GM23338 (cell line): ENCODE measurements around the gene ZNF524. TPM values are rescaled to one million over a fixed set of nuclear protein-coding genes. Genes with fewer than 3 reads are reported as not detected.
A peak's percentile ranks its signal among the peaks of the same experiment; 100 is the strongest.

Experiments used
- ATAC-seq: fragments of 200-7000 bp; cut with Tn5 transposase; 3 replicates; pipeline ENCODE4 v1.9.1; 2020
- DNase-seq: peaks from one replicate; pipeline ENCODE4 v3.0.0-alpha.2; 2015; ENCODE audit warnings: low spot score
- H2AFZ ChIP-seq: fragments of 200-600 bp; sonication (generic); 2 replicates; pipeline ENCODE4 v1.8.0; 2016; ENCODE audit warnings: antibody characterized with exemption, mild to moderate bottlenecking, moderate library complexity
- H3F3A ChIP-seq: fragments of 200-600 bp; sonication (generic); replicated peaks from 2 replicates; pipeline ENCODE4 v1.8.0; 2017; ENCODE audit warnings: antibody characterized with exemption, mixed run types, low read depth
- H3K27ac ChIP-seq: fragments of 200-600 bp; sonication (generic); 2 replicates; pipeline ENCODE4 v1.6.1; 2016; ENCODE audit warnings: low read depth
- H3K27me3 ChIP-seq: fragments of 200-600 bp; sonication (generic); 2 replicates; pipeline ENCODE4 v1.8.0; 2016; ENCODE audit warnings: mild to moderate bottlenecking, mixed run types, moderate library complexity; ENCODE audit not compliant: insufficient read depth
- H3K36me3 ChIP-seq: fragments of 200-600 bp; sonication (generic); 2 replicates; pipeline ENCODE4 v1.8.0; 2016; ENCODE audit warnings: mild to moderate bottlenecking; ENCODE audit not compliant: insufficient read depth
- H3K4me1 ChIP-seq: fragments of 200-600 bp; sonication (generic); 2 replicates; pipeline ENCODE4 v1.8.0; 2016; ENCODE audit warnings: mild to moderate bottlenecking, moderate library complexity; ENCODE audit not compliant: insufficient read depth
- H3K4me2 ChIP-seq: fragments of 200-600 bp; sonication (generic); 2 replicates; pipeline ENCODE4 v1.7.1; 2017; ENCODE audit warnings: mixed run types
- H3K4me3 ChIP-seq: fragments of 200-600 bp; sonication (generic); 2 replicates; pipeline ENCODE4 v1.6.1; 2016; ENCODE audit warnings: mixed run types
- H3K79me2 ChIP-seq: fragments of 200-600 bp; sonication (generic); replicated peaks from 2 replicates; pipeline ENCODE4 v1.8.0; 2017; ENCODE audit warnings: mild to moderate bottlenecking; ENCODE audit not compliant: insufficient read depth
- H3K9me2 ChIP-seq: fragments of 200-600 bp; sonication (generic); 2 replicates; pipeline ENCODE4 v1.8.0; 2017; ENCODE audit not compliant: insufficient read depth
- H4K20me1 ChIP-seq: fragments of 200-600 bp; sonication (generic); replicated peaks from 2 replicates; pipeline ENCODE4 v1.8.0; 2017; ENCODE audit warnings: mild to moderate bottlenecking; ENCODE audit not compliant: insufficient read depth
- H3K27ac Mint-ChIP-seq: 2 replicates; pipeline ENCODE4 v1.8.0; 2020; ENCODE audit warnings: inconsistent platforms, mild to moderate bottlenecking, moderate library complexity, mixed read lengths
- H3K27me3 Mint-ChIP-seq: 3 replicates; pipeline ENCODE4 v1.8.0; 2022; ENCODE audit warnings: low read depth, mild to moderate bottlenecking, moderate library complexity, mixed read lengths, inconsistent platforms; ENCODE audit not compliant: insufficient read depth, poor library complexity
- H3K36me3 Mint-ChIP-seq: 3 replicates; pipeline ENCODE4 v1.8.0; 2021; ENCODE audit warnings: low read depth, mild to moderate bottlenecking, inconsistent platforms, moderate library complexity, mixed read lengths
- H3K4me1 Mint-ChIP-seq: 3 replicates; pipeline ENCODE4 v1.8.0; 2020; ENCODE audit warnings: mild to moderate bottlenecking, inconsistent platforms, mixed read lengths
- H3K4me3 Mint-ChIP-seq: 3 replicates; pipeline ENCODE4 v1.8.0; 2021; ENCODE audit warnings: moderate library complexity, mild to moderate bottlenecking, inconsistent platforms, mixed read lengths
- H3K9me3 Mint-ChIP-seq: 3 replicates; pipeline ENCODE4 v1.8.0; 2020; ENCODE audit warnings: moderate library complexity, mild to moderate bottlenecking, inconsistent platforms, mixed read lengths
- ETS1 ChIP-seq: IDR thresholded peaks from 2 replicates; pipeline ENCODE4 v1.6.1; 2016; ENCODE audit warnings: antibody characterized with exemption
- EZH2 ChIP-seq: fragments of 200-600 bp; sonication (generic); IDR thresholded peaks from one replicate; pipeline ENCODE4 v1.8.0; 2017; ENCODE audit warnings: antibody characterized with exemption, mild to moderate bottlenecking, low read depth; ENCODE audit not compliant: unreplicated experiment
- JUNB ChIP-seq: IDR thresholded peaks from one replicate; pipeline ENCODE4 v1.6.1; 2016; ENCODE audit warnings: antibody characterized with exemption; ENCODE audit not compliant: unreplicated experiment
- POLR2AphosphoS5 ChIP-seq: IDR thresholded peaks from 2 replicates; pipeline ENCODE4 v1.6.1; 2016; ENCODE audit warnings: antibody characterized with exemption, low read depth
- STAT1 ChIP-seq: IDR thresholded peaks from one replicate; pipeline ENCODE4 v1.6.1; 2016; ENCODE audit warnings: antibody characterized with exemption; ENCODE audit not compliant: unreplicated experiment
- ZNF331 ChIP-seq: fragments of 250-450 bp; sonication (Bioruptor Pico); IDR thresholded peaks from 2 replicates; pipeline ENCODE4 v1.5.0; 2020; ENCODE audit warnings: low read depth, mild to moderate bottlenecking, moderate library complexity
- polyA plus RNA-seq: library from polyadenylated mRNA; unstranded; fragments of >200 nt; fragmentation: Nextera tagmentation; extraction: Ambion mirVana; gene quantifications from 2 replicates; pipeline ENCODE4 v1.2.1, GENCODE V29; 2016
- total RNA-seq: library from RNA; depleted of rRNA; stranded (reverse); fragments of >200 nt; shearing (Covaris generic); gene quantifications from 2 replicates; pipeline ENCODE4 v1.2.3, GENCODE V29; 2014
- TF ChIP-seq, protein P1 (sequence below): fragments of 250-450 bp; sonication (Bioruptor Pico); IDR thresholded peaks from 2 replicates; pipeline ENCODE4 v1.5.0; 2020; ENCODE audit warnings: mild to moderate bottlenecking, moderate library complexity

ZNF524 gene
- total and polyA plus RNA-seq, 2 experiments from 2014 or later, result 6.0 to 8.3 TPM

DNA sequence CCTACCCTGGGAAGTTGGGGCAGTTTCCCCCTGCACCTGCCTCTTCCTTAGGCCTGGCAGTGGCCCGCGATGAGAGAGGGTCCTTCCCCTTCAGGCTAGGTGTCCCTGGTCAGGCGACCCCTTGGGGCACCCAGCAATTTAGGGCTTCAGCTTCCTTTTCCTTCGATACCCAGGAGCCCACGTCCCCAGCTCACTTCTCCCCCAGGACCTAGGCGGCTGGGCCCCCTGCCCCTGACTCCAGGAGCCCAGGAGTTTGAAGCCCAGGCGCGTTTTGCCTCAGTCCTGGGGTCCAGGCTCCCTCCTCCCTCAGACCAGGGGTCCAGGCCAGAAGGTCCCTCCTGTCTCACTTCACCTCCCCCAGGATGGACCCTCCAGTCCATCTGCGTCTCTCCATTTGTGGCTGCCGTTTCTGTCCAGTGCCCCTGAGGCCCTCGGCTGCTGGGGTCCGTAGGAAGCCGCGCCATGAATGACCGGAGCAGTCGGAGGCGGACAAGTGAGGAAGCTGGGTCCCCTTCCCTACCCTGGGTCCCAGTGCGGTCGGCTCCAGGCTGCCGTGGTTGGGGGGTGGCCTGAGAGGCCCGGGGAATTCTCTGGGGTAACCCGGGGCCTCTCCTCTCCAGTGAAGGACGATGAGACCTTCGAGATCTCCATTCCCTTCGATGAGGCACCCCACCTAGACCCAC, 48.6 kb downstream of the ZNF524 start:
- peaks cover 30% of the 10 kb centered on the region for H3K4me1 Mint-ChIP-seq
- Histone ChIP-seq H3K36me3 (no peaks in the 10 kb centered on the region), H3K27me3 (no peaks in the 10 kb centered on the region), H3F3A (peaks cover 15% of the 10 kb centered on the region; the same call in 1 of the 2 replicates), H3K9me2 (no peaks in the 10 kb centered on the region), H4K20me1 (no peaks in the 10 kb centered on the region), H3K4me1 (no peaks in the 10 kb centered on the region; the same call in 1 of the 2 replicates), H2AFZ (no peak overlapping the region), H3K27ac (no peak overlapping the region), H3K4me3 (peak overlapping the region; percentile 65), H3K4me2 (peak overlapping the region; percentile 87), H3K79me2 (peaks cover 32% of the 10 kb centered on the region)
- H3K36me3 Mint-ChIP-seq, result peaks cover 39% of the 10 kb centered on the region
- ATAC-seq (peak; percentile 12), DNase-seq (peak; percentile 48)
- peaks cover 45% of the 10 kb centered on the region for H3K27me3 Mint-ChIP-seq
- TF ChIP-seq JUNB, result no peak
- TF ChIP-seq POLR2AphosphoS5, result no peak
- no peak for TF ChIP-seq ETS1
- no peak for TF ChIP-seq ZNF331 (CRISPR knock-in tag)
- no peak overlapping the region for H3K27ac Mint-ChIP-seq
- peak overlapping the region; percentile 73 for H3K4me3 Mint-ChIP-seq
- H3K9me3 Mint-ChIP-seq, result no peaks in the 10 kb centered on the region

- no peak overlapping the region for H2AFZ ChIP-seq
- Mint-ChIP-seq H3K27ac (no peak overlapping the region), H3K4me1 (peaks cover 29% of the 10 kb centered on the region), H3K27me3 (peaks cover 45% of the 10 kb centered on the region), H3K36me3 (peaks cover 32% of the 10 kb centered on the region), H3K9me3 (no peaks in the 10 kb centered on the region; the same call in 2 of the 3 replicates), H3K4me3 (peak overlapping the region; percentile 73)
- H4K20me1 ChIP-seq, result no peaks in the 10 kb centered on the region
- H3K79me2 ChIP-seq, result peaks cover 25% of the 10 kb centered on the region
- no peaks in the 10 kb centered on the region; the same call in 1 of the 2 replicates for H3K4me1 ChIP-seq
- no peaks in the 10 kb centered on the region for H3K36me3 ChIP-seq
- H3K4me3 ChIP-seq, result no peak overlapping the region
- H3K9me2 ChIP-seq, result no peaks in the 10 kb centered on the region
- H3K27me3 ChIP-seq, result no peaks in the 10 kb centered on the region
- H3K27ac ChIP-seq, result no peak overlapping the region
- H3F3A ChIP-seq, result peaks cover 15% of the 10 kb centered on the region; the same call in 1 of the 2 replicates
- H3K4me2 ChIP-seq, result peak overlapping the region; percentile 87; the same call in 1 of the 2 replicates
- ATAC-seq (no peak), DNase-seq (no peak)
- TF ChIP-seq EZH2 (no peak), STAT1 (no peak), ETS1 (no peak)
- TF ChIP-seq, protein P1, sequence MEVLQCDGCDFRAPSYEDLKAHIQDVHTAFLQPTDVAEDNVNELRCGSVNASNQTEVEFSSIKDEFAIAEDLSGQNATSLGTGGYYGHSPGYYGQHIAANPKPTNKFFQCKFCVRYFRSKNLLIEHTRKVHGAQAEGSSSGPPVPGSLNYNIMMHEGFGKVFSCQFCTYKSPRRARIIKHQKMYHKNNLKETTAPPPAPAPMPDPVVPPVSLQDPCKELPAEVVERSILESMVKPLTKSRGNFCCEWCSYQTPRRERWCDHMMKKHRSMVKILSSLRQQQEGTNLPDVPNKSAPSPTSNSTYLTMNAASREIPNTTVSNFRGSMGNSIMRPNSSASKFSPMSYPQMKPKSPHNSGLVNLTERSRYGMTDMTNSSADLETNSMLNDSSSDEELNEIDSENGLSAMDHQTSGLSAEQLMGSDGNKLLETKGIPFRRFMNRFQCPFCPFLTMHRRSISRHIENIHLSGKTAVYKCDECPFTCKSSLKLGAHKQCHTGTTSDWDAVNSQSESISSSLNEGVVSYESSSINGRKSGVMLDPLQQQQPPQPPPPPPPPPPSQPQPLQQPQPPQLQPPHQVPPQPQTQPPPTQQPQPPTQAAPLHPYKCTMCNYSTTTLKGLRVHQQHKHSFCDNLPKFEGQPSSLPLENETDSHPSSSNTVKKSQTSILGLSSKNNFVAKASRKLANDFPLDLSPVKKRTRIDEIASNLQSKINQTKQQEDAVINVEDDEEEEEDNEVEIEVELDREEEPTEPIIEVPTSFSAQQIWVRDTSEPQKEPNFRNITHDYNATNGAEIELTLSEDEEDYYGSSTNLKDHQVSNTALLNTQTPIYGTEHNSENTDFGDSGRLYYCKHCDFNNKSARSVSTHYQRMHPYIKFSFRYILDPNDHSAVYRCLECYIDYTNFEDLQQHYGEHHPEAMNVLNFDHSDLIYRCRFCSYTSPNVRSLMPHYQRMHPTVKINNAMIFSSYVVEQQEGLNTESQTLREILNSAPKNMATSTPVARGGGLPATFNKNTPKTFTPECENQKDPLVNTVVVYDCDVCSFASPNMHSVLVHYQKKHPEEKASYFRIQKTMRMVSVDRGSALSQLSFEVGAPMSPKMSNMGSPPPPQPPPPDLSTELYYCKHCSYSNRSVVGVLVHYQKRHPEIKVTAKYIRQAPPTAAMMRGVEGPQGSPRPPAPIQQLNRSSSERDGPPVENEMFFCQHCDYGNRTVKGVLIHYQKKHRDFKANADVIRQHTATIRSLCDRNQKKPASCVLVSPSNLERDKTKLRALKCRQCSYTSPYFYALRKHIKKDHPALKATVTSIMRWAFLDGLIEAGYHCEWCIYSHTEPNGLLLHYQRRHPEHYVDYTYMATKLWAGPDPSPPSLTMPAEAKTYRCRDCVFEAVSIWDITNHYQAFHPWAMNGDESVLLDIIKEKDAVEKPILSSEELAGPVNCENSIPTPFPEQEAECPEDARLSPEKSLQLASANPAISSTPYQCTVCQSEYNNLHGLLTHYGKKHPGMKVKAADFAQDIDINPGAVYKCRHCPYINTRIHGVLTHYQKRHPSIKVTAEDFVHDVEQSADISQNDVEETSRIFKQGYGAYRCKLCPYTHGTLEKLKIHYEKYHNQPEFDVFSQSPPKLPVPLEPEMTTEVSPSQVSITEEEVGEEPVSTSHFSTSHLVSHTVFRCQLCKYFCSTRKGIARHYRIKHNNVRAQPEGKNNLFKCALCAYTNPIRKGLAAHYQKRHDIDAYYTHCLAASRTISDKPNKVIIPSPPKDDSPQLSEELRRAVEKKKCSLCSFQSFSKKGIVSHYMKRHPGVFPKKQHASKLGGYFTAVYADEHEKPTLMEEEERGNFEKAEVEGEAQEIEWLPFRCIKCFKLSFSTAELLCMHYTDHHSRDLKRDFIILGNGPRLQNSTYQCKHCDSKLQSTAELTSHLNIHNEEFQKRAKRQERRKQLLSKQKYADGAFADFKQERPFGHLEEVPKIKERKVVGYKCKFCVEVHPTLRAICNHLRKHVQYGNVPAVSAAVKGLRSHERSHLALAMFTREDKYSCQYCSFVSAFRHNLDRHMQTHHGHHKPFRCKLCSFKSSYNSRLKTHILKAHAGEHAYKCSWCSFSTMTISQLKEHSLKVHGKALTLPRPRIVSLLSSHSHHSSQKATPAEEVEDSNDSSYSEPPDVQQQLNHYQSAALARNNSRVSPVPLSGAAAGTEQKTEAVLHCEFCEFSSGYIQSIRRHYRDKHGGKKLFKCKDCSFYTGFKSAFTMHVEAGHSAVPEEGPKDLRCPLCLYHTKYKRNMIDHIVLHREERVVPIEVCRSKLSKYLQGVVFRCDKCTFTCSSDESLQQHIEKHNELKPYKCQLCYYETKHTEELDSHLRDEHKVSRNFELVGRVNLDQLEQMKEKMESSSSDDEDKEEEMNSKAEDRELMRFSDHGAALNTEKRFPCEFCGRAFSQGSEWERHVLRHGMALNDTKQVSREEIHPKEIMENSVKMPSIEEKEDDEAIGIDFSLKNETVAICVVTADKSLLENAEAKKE, result no peak
These were observed 49.4 kb downstream of the ZNF524 start for GRCh38 chr19:55649268-55650125.
